Calu3 (cell line): ENCODE measurements around the gene ATP6AP1. TPM values are rescaled to one million over a fixed set of nuclear protein-coding genes. Genes with fewer than 3 reads are reported as not detected.

Experiments used
- microRNA-seq: library from miRNA; unstranded; fragments of <30 nt; microRNA quantifications from one replicate; pipeline ENCODE4 v1.2.0, GENCODE V29; 2022
- total RNA-seq: library from RNA; stranded (reverse); gene quantifications from 2 replicates; pipeline ENCODE4 v1.2.3, GENCODE V29; 2022

The ATP6AP1 gene
- total RNA-seq, 1 experiment from 2014 or later: 109 TPM

Small RNAs within 50 kb of the gene (microRNA-seq; reads per million reads assigned to microRNA genes)
- 2.8 reads per million for gene MIR6858

Other genes starting within 250 kb of the ATP6AP1 start
- not detected in 2 replicates for gene OPN1MW, start 246.1 kb upstream of the ATP6AP1 start, total RNA-seq
- gene OPN1MW2, start 208.9 kb upstream of the ATP6AP1 start, total RNA-seq: not detected in 2 replicates
- not detected in 2 replicates for gene OPN1MW3, start 171.1 kb upstream of the ATP6AP1 start, total RNA-seq
- not detected in 2 replicates for gene TEX28, start 133.6 kb upstream of the ATP6AP1 start, total RNA-seq
- not detected in 2 replicates for gene TKTL1, start 132.9 kb upstream of the ATP6AP1 start, total RNA-seq
- 973 and 1,240 TPM in 2 replicates for gene FLNA, start 54.0 kb upstream of the ATP6AP1 start, total RNA-seq
- gene EMD, start 49.4 kb upstream of the ATP6AP1 start, total RNA-seq: 75.1 TPM in 2 replicates
- 1,458 and 1,495 TPM in 2 replicates for gene RPL10, start 30.3 kb upstream of the ATP6AP1 start, total RNA-seq
- 28.8 and 30.6 TPM in 2 replicates for gene DNASE1L1, start 19.4 kb upstream of the ATP6AP1 start, total RNA-seq
- gene TAFAZZIN, start 17.1 kb upstream of the ATP6AP1 start, total RNA-seq: 55.0 and 56.3 TPM in 2 replicates
- gene GDI1, start 8.5 kb downstream of the ATP6AP1 start, total RNA-seq: 118 and 130 TPM in 2 replicates
- 87.9 and 88.9 TPM in 2 replicates for gene FAM50A, start 15.5 kb downstream of the ATP6AP1 start, total RNA-seq
- 74.0 and 82.6 TPM in 2 replicates for gene PLXNA3, start 29.6 kb downstream of the ATP6AP1 start, total RNA-seq
- gene LAGE3, start 50.6 kb downstream of the ATP6AP1 start, total RNA-seq: 25.5 and 25.6 TPM in 2 replicates
- 37.6 and 41.3 TPM in 2 replicates for gene UBL4A, start 57.9 kb downstream of the ATP6AP1 start, total RNA-seq
- 21.5 and 27.1 TPM in 2 replicates for gene SLC10A3, start 62.0 kb downstream of the ATP6AP1 start, total RNA-seq
- 36.8 and 39.5 TPM in 2 replicates for gene FAM3A, start 87.6 kb downstream of the ATP6AP1 start, total RNA-seq
- gene G6PD, start 118.2 kb downstream of the ATP6AP1 start, total RNA-seq: 180 and 229 TPM in 2 replicates
- gene IKBKG, start 118.9 kb downstream of the ATP6AP1 start, total RNA-seq: 39.9 and 46.3 TPM in 2 replicates
- gene CTAG1A, start 156.5 kb downstream of the ATP6AP1 start, total RNA-seq: not detected in 2 replicates
- not detected in 2 replicates for gene CTAG1B, start 190.6 kb downstream of the ATP6AP1 start, total RNA-seq
- not detected in 2 replicates for gene CTAG2, start 224.9 kb downstream of the ATP6AP1 start, total RNA-seq